ENCODE results near the gene SLC31A2.

- TF ChIP-seq GATA3 (IDR thresholded peaks at IDR 0.05; ENCODE audit: low read depth, low read length) (no peak), GATA2 (IDR thresholded peaks at IDR 0.05; ENCODE audit: low read depth, low read length) (no peak)
These were observed 60.0 kb downstream of the SLC31A2 start for GRCh38 chr9:113210815-113211214.
